Sigmoid colon (tissue), 7 donors: ENCODE measurements around the gene DCTN3. TPM values are rescaled to one million over a fixed set of nuclear protein-coding genes. Genes with fewer than 3 reads are reported as not detected.

ENCODE experiments used
- DNase-seq: peaks from one replicate; pipeline ENCODE4 v3.0.0-alpha.2; 2019
- H3K27ac ChIP-seq, 4 donors: fragments of 200-600 bp; sonication (generic); one replicate each; pipeline ENCODE4 v1.5.1; 2016 to 2019; ENCODE audit warnings: mild to moderate bottlenecking in 1 of 4
- H3K27me3 ChIP-seq, 3 donors: fragments of 200-600 bp; sonication (generic); one replicate each; pipeline ENCODE4 v1.5.1; 2019; ENCODE audit warnings: mild to moderate bottlenecking in 1 of 3
- H3K36me3 ChIP-seq, 4 donors: fragments of 200-600 bp; sonication (generic); one replicate each; pipeline ENCODE4 v1.5.1; 2016 to 2019
- H3K4me1 ChIP-seq, 4 donors: fragments of 200-600 bp; sonication (generic); one replicate each; pipeline ENCODE4 v1.5.1; 2017 to 2019
- H3K4me3 ChIP-seq, 4 donors: fragments of 200-600 bp; sonication (generic); one replicate each; pipeline ENCODE4 v1.5.1; 2017 to 2019; ENCODE audit warnings: mild to moderate bottlenecking in 2 of 4, moderate library complexity in 1 of 4
- H3K9me3 ChIP-seq, 4 donors: fragments of 200-600 bp in 3 of 4; sonication (generic) in 3 of 4; one replicate each; pipeline versions ENCODE4 v1.5.1 to v1.6.1; 2013 to 2019
- EP300 ChIP-seq, 4 donors: sonication (generic); formaldehyde crosslinking; IDR thresholded peaks; one replicate each; pipeline ENCODE4 v1.6.1; 2017; ENCODE audit warnings: antibody characterized with exemption in 4 of 4
- POLR2A ChIP-seq, 2 donors: fragments of 450-650 bp; IDR thresholded peaks; one replicate each; pipeline ENCODE4 v1.6.1; 2016; ENCODE audit warnings: antibody characterized with exemption in 2 of 2, mild to moderate bottlenecking in 2 of 2, moderate library complexity in 2 of 2
- POLR2AphosphoS5 ChIP-seq, 4 donors: sonication (generic); formaldehyde crosslinking; IDR thresholded peaks; one replicate each; pipeline ENCODE4 v1.6.1; 2017; ENCODE audit warnings: antibody characterized with exemption in 4 of 4
- WGBS, 2 donors: extraction: QIAGEN DNeasy Blood & Tissue Kit; methylation state at CpG; one replicate each; pipeline ENCODE4 v1.1.7; 2013; 5-methylcytosine and 5-hydroxymethylcytosine counted together
- intact Hi-C: fragments of 100-400 bp; cut with DNase I; formaldehyde crosslinking; loops from one replicate; pipeline ENCODE4 v1.15.1; 2023
- polyA plus RNA-seq, 3 donors: library from polyadenylated mRNA; stranded (reverse); fragments of 200-250 nt; gene quantifications; one replicate each; pipeline ENCODE4 v1.2.3, GENCODE V29; 2013
- total RNA-seq, 4 donors: library from RNA; depleted of rRNA; stranded (reverse); fragments of >200 nt; gene quantifications; one replicate each; pipeline ENCODE4 v1.1.0, GENCODE V29; 2016
- TF ChIP-seq, protein P1 (sequence below), 4 experiments: fragments of 450-650 bp in 3 of 4; fragments of 200-600 bp in 1 of 4; IDR thresholded peaks; one replicate each; pipeline ENCODE4 v1.5.1; 2016 to 2019; ENCODE audit warnings: antibody characterized with exemption in 4 of 4, mild to moderate bottlenecking in 3 of 4, moderate library complexity in 2 of 4
- donor health status: healthy with polysubstance abuse.
- donor health status: Bipolar disorder and iron deficiency.
- donor health status: healthy.

DCTN3 gene
- total and polyA plus RNA-seq, 7 donors: 59.6 to 122 (median 90.7) TPM

DNA sequence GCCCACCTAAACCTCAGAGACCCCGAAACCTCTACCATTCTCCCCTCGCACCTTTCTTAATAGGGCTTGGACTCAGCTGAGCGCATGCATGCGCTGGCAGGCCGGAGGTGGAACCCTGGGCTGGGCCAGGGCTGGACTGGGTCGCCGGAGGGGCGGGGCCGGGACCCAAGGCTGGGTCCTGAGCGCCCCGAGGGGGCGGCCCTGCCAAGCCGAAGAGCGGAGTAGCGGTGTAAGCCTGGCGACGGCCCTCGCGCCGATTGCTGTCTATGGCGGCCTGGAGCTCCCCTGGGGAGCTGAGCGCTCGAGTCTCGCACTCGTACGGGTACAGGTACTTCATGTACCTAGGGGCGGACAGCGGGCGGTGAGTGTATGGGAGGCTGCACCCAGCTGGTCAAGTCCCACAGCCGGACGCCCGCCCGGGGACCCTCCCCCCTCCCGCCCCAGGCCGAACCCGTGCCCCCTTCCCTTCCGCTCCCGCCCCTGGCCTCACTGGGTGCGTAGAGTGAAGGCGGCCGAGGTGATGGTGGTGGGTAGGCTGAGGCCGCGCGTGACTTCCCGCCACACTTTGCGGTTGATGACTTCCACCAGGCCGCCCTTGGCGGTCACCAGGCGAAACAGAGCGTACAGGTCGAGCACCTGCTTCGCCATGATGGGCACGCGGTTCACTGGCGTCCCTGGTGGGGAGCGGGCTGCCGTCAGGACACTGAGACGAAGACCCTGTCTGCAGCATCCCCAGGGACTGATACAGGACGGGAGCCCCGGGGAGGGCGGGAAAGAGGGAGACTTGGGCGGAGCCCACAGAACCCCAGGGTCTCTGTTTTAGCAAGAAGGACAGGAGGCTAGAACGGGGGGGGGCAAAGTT, 3.3 kb upstream of the DCTN3 start:
- H3K4me3 ChIP-seq: no peak overlapping the region

DNA sequence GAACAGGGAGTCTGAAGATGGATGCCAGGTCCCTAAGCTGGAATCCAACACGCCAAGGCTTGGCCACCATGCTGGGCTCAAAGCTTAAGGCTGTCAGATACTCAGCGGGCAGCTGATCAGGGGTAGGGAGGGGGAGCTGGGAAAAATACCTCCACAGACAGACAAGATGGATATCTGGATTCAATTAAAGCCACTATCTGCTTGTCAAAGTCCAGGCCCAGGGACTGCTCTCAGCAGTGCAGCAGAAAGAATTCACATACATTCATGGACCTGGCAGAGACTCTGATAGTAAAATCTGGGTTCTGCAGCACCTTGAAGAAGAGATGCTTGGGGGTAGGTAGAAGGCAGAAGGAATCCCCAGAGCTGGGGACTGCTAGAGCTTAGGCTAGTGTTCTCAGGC, 5.2 kb downstream of the DCTN3 start:
- intact Hi-C loops: no loop called here
- TF ChIP-seq POLR2A (IDR thresholded peaks at IDR 0.05): no peak
- TF ChIP-seq POLR2AphosphoS5 (IDR thresholded peaks at IDR 0.05): no peak
- no peak for TF ChIP-seq EP300 (IDR thresholded peaks at IDR 0.05)
- TF ChIP-seq, protein P1, sequence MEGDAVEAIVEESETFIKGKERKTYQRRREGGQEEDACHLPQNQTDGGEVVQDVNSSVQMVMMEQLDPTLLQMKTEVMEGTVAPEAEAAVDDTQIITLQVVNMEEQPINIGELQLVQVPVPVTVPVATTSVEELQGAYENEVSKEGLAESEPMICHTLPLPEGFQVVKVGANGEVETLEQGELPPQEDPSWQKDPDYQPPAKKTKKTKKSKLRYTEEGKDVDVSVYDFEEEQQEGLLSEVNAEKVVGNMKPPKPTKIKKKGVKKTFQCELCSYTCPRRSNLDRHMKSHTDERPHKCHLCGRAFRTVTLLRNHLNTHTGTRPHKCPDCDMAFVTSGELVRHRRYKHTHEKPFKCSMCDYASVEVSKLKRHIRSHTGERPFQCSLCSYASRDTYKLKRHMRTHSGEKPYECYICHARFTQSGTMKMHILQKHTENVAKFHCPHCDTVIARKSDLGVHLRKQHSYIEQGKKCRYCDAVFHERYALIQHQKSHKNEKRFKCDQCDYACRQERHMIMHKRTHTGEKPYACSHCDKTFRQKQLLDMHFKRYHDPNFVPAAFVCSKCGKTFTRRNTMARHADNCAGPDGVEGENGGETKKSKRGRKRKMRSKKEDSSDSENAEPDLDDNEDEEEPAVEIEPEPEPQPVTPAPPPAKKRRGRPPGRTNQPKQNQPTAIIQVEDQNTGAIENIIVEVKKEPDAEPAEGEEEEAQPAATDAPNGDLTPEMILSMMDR (IDR thresholded peaks at IDR 0.05): no peak
- peaks cover 14 to 51% (median 33%) of the 10 kb centered on the region in 4 donors for H3K36me3 ChIP-seq

More for the DNA sequence above, 3.3 kb upstream of the DCTN3 start:
- no peaks in the 10 kb centered on the region for H3K9me3 ChIP-seq
- H3K36me3 ChIP-seq: no peaks in the 10 kb centered on the region
- H3K4me1 ChIP-seq: peaks cover 0 to 36% (median 26%) of the 10 kb centered on the region in 4 donors
- WGBS, 2 donors: 8 to 21% methylated on average over 63 of the region's 63 CpGs
- intact Hi-C loops: no loop called here
- TF ChIP-seq POLR2AphosphoS5 (IDR thresholded peaks at IDR 0.05) (no peak), POLR2A (IDR thresholded peaks at IDR 0.05) (no peak), EP300 (IDR thresholded peaks at IDR 0.05) (no peak)
- TF ChIP-seq, protein P1 (IDR thresholded peaks at IDR 0.05): no peak
- H3K27ac ChIP-seq: no peak overlapping the region
- H3K27me3 ChIP-seq: peaks cover 45 to 70% (median 65%) of the 10 kb centered on the region in 3 donors
- peak; percentile 71 for DNase-seq

DNA sequence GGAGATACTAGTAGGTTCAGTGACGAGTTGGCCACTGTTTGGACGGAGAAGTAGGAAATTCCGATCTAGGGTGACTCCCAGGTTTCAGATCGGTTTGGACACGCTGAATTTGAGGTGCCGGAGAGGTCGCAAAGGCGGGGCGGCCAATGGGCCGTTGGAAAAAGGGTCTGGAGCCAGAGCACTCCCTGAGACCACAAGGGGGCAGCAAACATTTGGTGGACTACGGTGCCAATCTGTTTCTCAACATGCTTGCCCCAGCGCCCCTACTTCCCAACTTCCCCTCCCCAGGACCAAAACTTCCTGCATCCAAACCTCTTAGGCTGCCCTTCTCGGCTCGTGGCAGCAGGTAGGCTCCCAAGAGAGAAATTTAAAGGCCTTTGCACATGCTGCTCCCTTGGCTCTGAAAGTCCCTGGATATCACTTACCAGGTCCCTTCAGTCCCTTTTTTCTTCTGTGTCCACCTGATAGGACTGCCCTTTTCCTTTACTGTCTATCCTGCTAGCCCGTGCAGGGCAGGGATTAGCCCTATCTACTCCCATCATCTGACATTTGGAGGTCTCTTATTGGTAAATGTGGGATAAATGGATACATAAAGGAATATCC, 7.4 kb downstream of the DCTN3 start:
- Histone ChIP-seq H3K27ac (peak overlapping the region; percentile 78 to 84 (median 82)), H3K9me3 (no peaks in the 10 kb centered on the region), H3K27me3 (no peaks in the 10 kb centered on the region), H3K4me1 (peaks cover 0 to 26% (median 21%) of the 10 kb centered on the region in 4 donors), H3K36me3 (peaks cover 14 to 45% (median 30%) of the 10 kb centered on the region in 4 donors), H3K4me3 (peak overlapping the region; percentile 61 to 70 (median 65))
- DNase-seq: peak; percentile 90
- TF ChIP-seq, protein P1 (IDR thresholded peaks at IDR 0.05): peak; percentile 55 to 88 (median 79)
- peak in 2 of 4 donors; percentile 16 to 29 for TF ChIP-seq POLR2AphosphoS5 (IDR thresholded peaks at IDR 0.05)
- no peak for TF ChIP-seq EP300 (IDR thresholded peaks at IDR 0.05)
- intact Hi-C loops: loop anchor here (1.0 to 2.0 kb wide), 4 partner anchors 21 to 155 kb away; partner anchors contain the start of genes DNAI1 and FAM219A
- WGBS, 2 donors: 2 to 3% methylated on average over 15 of the region's 15 CpGs

More for the DNA sequence above, 5.2 kb downstream of the DCTN3 start:
- Histone ChIP-seq H3K9me3 (no peaks in the 10 kb centered on the region), H3K27me3 (no peaks in the 10 kb centered on the region), H3K27ac (no peak overlapping the region), H3K4me3 (no peak overlapping the region), H3K4me1 (peaks cover 0 to 35% (median 31%) of the 10 kb centered on the region in 4 donors)
- WGBS, 2 donors: 92 to 94% methylated on average over 2 of the region's 2 CpGs
- DNase-seq: no peak

DNA sequence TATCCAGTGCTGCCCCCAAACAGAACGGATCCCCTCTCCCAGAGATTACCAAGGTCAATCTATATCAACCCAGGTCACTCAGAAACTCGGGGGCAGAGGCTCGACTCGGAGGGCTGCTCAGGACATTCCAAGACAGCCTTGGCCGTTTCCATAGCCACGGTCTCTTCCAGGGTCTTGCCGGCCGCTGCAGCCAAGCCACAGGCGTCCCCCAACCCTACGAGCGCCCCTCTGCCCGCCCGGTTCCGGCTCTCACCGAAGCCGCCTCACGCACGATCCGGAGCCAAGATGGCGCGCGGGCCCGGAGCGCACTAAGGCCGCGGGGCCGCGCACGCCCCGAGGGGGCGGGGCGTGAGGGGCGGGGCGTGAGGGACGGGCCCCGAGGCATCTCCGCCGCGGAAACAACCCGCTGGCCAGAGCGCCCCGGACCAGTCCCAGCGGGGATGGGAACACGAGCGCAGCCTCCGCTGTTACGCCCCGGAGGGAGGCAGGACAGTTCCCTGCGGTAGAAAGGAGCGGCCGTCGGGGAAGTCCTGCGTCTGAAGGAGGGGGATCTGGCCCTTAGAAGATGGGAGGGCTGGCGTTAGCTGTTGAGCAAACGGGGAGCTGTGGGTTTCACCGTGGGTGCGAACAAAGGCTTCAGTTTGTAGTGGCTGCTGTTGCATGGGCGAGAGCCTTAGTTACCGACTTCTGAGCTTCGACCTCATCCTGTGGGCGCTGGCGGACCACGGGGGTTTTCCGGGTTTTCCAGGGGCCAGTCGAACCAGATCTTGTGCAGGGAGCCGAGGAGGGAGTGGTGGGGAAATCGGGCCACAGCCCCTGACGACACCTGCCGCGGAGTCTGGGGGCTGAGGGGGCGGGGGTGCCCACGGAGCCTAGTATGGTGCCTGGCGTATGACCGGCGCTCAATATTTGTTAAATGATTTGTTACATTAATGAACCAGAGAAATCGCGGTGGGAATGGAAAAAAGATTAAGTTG, 8.2 kb downstream of the DCTN3 start, which contains the start of gene RPP25L:
Gene RPP25L, minus strand, starts transcription at position 287 of the 977 bp plus-strand sequence. CDS start 801 bp downstream, outside the sequence.
- 0 to 1% methylated on average over 77 of the region's 77 CpGs for WGBS, 2 donors
- H3K4me1 ChIP-seq: peaks cover 0 to 26% (median 21%) of the 10 kb centered on the region in 4 donors
- intact Hi-C loops: loop anchor here (1.0 to 2.0 kb wide), 4 partner anchors 22 to 154 kb away; partner anchors contain the start of genes DNAI1 and FAM219A
- no peaks in the 10 kb centered on the region for H3K27me3 ChIP-seq
- H3K36me3 ChIP-seq: peaks cover 13 to 37% (median 23%) of the 10 kb centered on the region in 4 donors
- TF ChIP-seq POLR2A (IDR thresholded peaks at IDR 0.05): peak; percentile 55 to 76
- no peak for TF ChIP-seq EP300 (IDR thresholded peaks at IDR 0.05)
- TF ChIP-seq, protein P1 (IDR thresholded peaks at IDR 0.05): no peak
- TF ChIP-seq POLR2AphosphoS5 (IDR thresholded peaks at IDR 0.05): peak; percentile 90 to 98 (median 94)
- peak within 1 kb of the TSS; percentile 61 to 70 (median 65) for H3K4me3 ChIP-seq
- no peaks in the 10 kb centered on the region for H3K9me3 ChIP-seq
- peak within 1 kb of the TSS; percentile 78 to 84 (median 82) for H3K27ac ChIP-seq
- DNase-seq: peak; percentile 94
